Activated T-helper 2 cell treated with anti-CD3 and anti-CD28 coated beads, Interferon-gamma antibody, Interleukin-2, Interleukin-4, amounts not matched to agents 10 μg/mL and 5 μg/mL and 100 μg/mL, durations not matched to agents 14 hours and 24 hours and 36 hours (primary cell): ENCODE results near the gene TRRAP. TPM values are rescaled to one million over a fixed set of nuclear protein-coding genes. Genes with fewer than 3 reads are reported as not detected.

Source experiments
- DNase-seq: peaks from one replicate; pipeline ENCODE4 v3.0.0; 2021; ENCODE audit warnings: low spot score
- H3K27ac Mint-ChIP-seq: one replicate; pipeline ENCODE4 v1.8.0; 2021; ENCODE audit warnings: mixed read lengths
- H3K27me3 Mint-ChIP-seq: one replicate; pipeline ENCODE4 v1.8.0; 2021; ENCODE audit warnings: low read depth, mixed read lengths
- H3K36me3 Mint-ChIP-seq: one replicate; pipeline ENCODE4 v1.8.0; 2021; ENCODE audit warnings: low read depth, mixed read lengths
- H3K4me1 Mint-ChIP-seq: one replicate; pipeline ENCODE4 v1.8.0; 2021; ENCODE audit warnings: low read depth, mixed read lengths
- H3K4me3 Mint-ChIP-seq: one replicate; pipeline ENCODE4 v1.8.0; 2021; ENCODE audit warnings: low read depth, mild to moderate bottlenecking, moderate library complexity, mixed read lengths
- H3K9me3 Mint-ChIP-seq: one replicate; pipeline ENCODE4 v1.8.0; 2021; ENCODE audit warnings: mixed read lengths
- intact Hi-C: fragments of 100-400 bp; cut with micrococcal nuclease; formaldehyde crosslinking; loops from one replicate; pipeline ENCODE4 v1.15.1; 2023
- total RNA-seq: library from RNA; stranded (reverse); gene quantifications from 2 replicates; pipeline ENCODE4 v1.2.3, GENCODE V29; 2022

Gene TRRAP
- total RNA-seq, 1 donor from 2014 or later = 58.6 TPM

- H3K36me3 Mint-ChIP-seq = peaks cover 48% of the 10 kb centered on the region
- H3K9me3 Mint-ChIP-seq = no peaks in the 10 kb centered on the region
- no peak for DNase-seq
- H3K27me3 Mint-ChIP-seq = no peaks in the 10 kb centered on the region
- no peak overlapping the region for H3K4me3 Mint-ChIP-seq
- no peak overlapping the region for H3K27ac Mint-ChIP-seq
- intact Hi-C loops = no loop called here
- peaks cover 3% of the 10 kb centered on the region for H3K4me1 Mint-ChIP-seq
Measured at GRCh38 chr7:99030457-99030856, 152.1 kb downstream of the TRRAP start.

GRCh38 chr7:99030951-99031350, 152.6 kb downstream of the TRRAP start:
- no peaks in the 10 kb centered on the region for H3K27me3 Mint-ChIP-seq
- H3K4me1 Mint-ChIP-seq = peaks cover 3% of the 10 kb centered on the region
- H3K36me3 Mint-ChIP-seq = peaks cover 53% of the 10 kb centered on the region
- H3K27ac Mint-ChIP-seq = peak overlapping the region; percentile 15
- intact Hi-C loops = no loop called here
- DNase-seq = no peak
- no peak overlapping the region for H3K4me3 Mint-ChIP-seq
- H3K9me3 Mint-ChIP-seq = no peaks in the 10 kb centered on the region

GRCh38 chr7:99031496-99031895, 153.2 kb downstream of the TRRAP start:
- Mint-ChIP-seq H3K36me3 (peaks cover 56% of the 10 kb centered on the region), H3K4me1 (peaks cover 3% of the 10 kb centered on the region), H3K4me3 (no peak overlapping the region), H3K27ac (no peak overlapping the region), H3K9me3 (no peaks in the 10 kb centered on the region), H3K27me3 (no peaks in the 10 kb centered on the region)
- intact Hi-C loops = no loop called here
- no peak for DNase-seq

GRCh38 chr7:99032928-99033327, 154.6 kb downstream of the TRRAP start:
- no peaks in the 10 kb centered on the region for H3K4me1 Mint-ChIP-seq
- no peak overlapping the region for H3K27ac Mint-ChIP-seq
- peaks cover 64% of the 10 kb centered on the region for H3K36me3 Mint-ChIP-seq
- no peak for DNase-seq
- no peaks in the 10 kb centered on the region for H3K9me3 Mint-ChIP-seq
- no peak overlapping the region for H3K4me3 Mint-ChIP-seq
- intact Hi-C loops = no loop called here
- H3K27me3 Mint-ChIP-seq = no peaks in the 10 kb centered on the region

GRCh38 chr7:99033765-99034164, 155.4 kb downstream of the TRRAP start:
- H3K36me3 Mint-ChIP-seq = peaks cover 65% of the 10 kb centered on the region
- H3K4me3 Mint-ChIP-seq = no peak overlapping the region
- no peaks in the 10 kb centered on the region for H3K9me3 Mint-ChIP-seq
- H3K27me3 Mint-ChIP-seq = no peaks in the 10 kb centered on the region
- DNase-seq = no peak
- H3K4me1 Mint-ChIP-seq = no peaks in the 10 kb centered on the region
- intact Hi-C loops = no loop called here
- H3K27ac Mint-ChIP-seq = no peak overlapping the region

- no peaks in the 10 kb centered on the region for H3K9me3 Mint-ChIP-seq
- intact Hi-C loops = no loop called here
- no peak overlapping the region for H3K27ac Mint-ChIP-seq
- peaks cover 61% of the 10 kb centered on the region for H3K36me3 Mint-ChIP-seq
- H3K4me1 Mint-ChIP-seq = no peaks in the 10 kb centered on the region
- no peaks in the 10 kb centered on the region for H3K27me3 Mint-ChIP-seq
- DNase-seq = no peak
- no peak overlapping the region for H3K4me3 Mint-ChIP-seq
Measured at GRCh38 chr7:99034932-99035722, 156.8 kb downstream of the TRRAP start.

- Mint-ChIP-seq H3K9me3 (no peaks in the 10 kb centered on the region), H3K27ac (no peak overlapping the region), H3K36me3 (peaks cover 65% of the 10 kb centered on the region), H3K4me1 (no peaks in the 10 kb centered on the region), H3K4me3 (no peak overlapping the region), H3K27me3 (no peaks in the 10 kb centered on the region)
- DNase-seq = no peak
- intact Hi-C loops = no loop called here
Measured at GRCh38 chr7:99035723-99036545, 157.6 kb downstream of the TRRAP start.

DNA sequence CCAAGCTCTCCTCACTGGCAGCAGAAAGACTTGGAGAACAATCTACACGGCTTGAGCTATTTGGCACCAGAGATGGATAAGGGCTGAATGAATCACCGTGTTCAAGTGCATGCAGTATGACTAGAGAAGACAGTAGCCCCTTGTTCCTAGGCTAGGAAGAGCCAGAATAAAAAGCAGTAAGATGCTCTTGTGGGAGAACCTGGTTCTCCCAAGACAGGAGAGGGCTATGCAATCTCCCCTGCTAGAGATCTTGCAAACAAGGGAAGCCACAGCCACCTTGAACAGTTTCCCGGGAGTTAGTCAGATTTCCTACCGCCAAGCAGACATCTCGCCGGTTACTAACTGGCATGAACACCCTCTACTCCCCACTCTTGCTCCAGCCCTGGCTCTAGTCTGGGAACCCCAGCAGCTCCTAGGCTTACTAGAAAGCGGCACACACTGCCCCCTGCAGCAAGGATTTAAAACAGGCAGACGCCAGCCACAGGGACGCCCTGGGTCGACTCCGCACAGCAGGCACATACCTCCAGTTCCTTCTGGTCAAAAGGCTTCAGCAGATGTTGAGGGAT, 158.3 kb downstream of the TRRAP start:
- no peaks in the 10 kb centered on the region for H3K9me3 Mint-ChIP-seq
- DNase-seq = no peak
- H3K4me3 Mint-ChIP-seq = no peak overlapping the region
- no peaks in the 10 kb centered on the region for H3K4me1 Mint-ChIP-seq
- H3K27me3 Mint-ChIP-seq = no peaks in the 10 kb centered on the region
- no peak overlapping the region for H3K27ac Mint-ChIP-seq
- intact Hi-C loops = no loop called here
- H3K36me3 Mint-ChIP-seq = peaks cover 61% of the 10 kb centered on the region

GRCh38 chr7:99037327-99037940, 159.1 kb downstream of the TRRAP start:
- peaks cover 60% of the 10 kb centered on the region for H3K36me3 Mint-ChIP-seq
- no peak overlapping the region for H3K27ac Mint-ChIP-seq
- no peak for DNase-seq

DNA sequence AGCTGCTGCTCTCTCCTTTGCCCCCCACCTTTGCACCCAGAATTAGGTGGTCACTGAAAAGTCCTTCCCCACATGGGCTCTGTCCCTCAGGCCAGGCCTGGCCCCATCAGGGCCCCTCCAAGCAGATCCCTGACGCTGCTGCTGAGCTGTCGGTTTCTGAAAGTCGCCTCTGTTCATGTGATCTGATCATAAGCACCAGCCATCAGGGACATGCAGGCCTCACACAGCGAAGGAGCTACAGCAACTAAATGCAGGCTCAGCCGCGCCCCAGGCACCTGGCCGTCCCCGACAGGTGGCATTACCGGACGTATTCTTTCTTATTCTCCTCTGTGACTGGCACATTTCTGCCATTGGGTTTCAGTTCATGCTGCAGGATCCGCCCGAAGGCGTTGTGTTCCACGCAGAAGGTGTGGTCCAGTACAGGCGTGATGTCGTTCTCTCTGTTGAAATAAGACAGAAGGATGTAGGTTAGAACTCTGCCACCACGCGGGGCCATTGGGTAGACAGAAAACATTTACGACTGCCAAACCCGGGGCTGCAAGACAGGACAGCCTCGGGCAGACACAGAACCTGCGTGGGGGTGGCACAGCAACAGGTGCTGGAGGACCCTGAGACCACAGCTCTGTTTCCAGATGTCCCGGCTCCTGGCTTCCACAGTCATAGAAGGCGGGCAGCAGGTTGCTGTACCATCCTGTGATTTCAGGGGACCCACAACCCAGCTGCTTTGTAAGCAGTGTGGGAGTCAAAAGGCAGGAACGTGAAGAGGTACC, 159.9 kb downstream of the TRRAP start:
- no peak overlapping the region for H3K27ac Mint-ChIP-seq
- no peak for DNase-seq
- H3K27me3 Mint-ChIP-seq = no peaks in the 10 kb centered on the region
- intact Hi-C loops = no loop called here
- H3K4me3 Mint-ChIP-seq = no peak overlapping the region
- H3K9me3 Mint-ChIP-seq = no peaks in the 10 kb centered on the region
- H3K36me3 Mint-ChIP-seq = peaks cover 63% of the 10 kb centered on the region
- H3K4me1 Mint-ChIP-seq = no peaks in the 10 kb centered on the region

More at GRCh38 chr7:99037327-99037940, 159.1 kb downstream of the TRRAP start:
- Mint-ChIP-seq H3K4me1 (no peaks in the 10 kb centered on the region), H3K27me3 (no peaks in the 10 kb centered on the region), H3K4me3 (no peak overlapping the region), H3K9me3 (no peaks in the 10 kb centered on the region)
- intact Hi-C loops = no loop called here

DNA sequence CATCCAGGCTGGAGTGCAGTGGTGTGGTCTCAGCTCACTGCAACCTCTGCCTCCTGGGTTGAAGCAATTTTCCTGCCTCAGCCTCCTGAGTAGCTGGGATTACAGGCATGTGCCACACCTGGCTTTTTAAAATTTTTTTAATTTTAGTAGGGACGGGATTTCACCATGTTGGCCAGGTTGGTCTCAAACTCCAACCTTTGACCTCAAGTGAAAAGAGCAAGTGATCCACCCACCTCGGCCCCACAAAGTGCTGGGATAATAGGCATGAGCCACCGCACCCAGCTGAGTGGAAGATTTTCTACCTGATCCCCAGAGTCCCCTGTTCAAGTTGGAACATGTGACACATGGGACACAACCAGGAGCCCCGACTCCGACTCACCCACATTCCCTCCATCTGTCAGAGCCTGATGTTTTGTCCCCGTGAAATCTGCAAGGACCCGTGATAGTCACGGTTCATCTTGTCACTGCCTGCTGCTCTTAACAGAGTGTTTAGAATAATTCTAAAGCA, 161.1 kb downstream of the TRRAP start:
- intact Hi-C loops = no loop called here

More for the DNA sequence above, 161.1 kb downstream of the TRRAP start:
- no peaks in the 10 kb centered on the region for H3K4me1 Mint-ChIP-seq
- H3K27ac Mint-ChIP-seq = no peak overlapping the region
- DNase-seq = no peak
- peaks cover 71% of the 10 kb centered on the region for H3K36me3 Mint-ChIP-seq
- no peaks in the 10 kb centered on the region for H3K27me3 Mint-ChIP-seq
- H3K4me3 Mint-ChIP-seq = no peak overlapping the region
- H3K9me3 Mint-ChIP-seq = no peaks in the 10 kb centered on the region
